ENCODE data around the gene EXOC3L2.

GRCh38 chr19:45253396-45254027 is 8.3 kb upstream of the EXOC3L2 start:
- TF ChIP-seq POLR2A (IDR thresholded peaks at IDR 0.05; ENCODE audit: control extremely low read depth in 1 of 2, low read depth in 2 of 2, low read length in 2 of 2): no peak
- TF ChIP-seq RNF2 (IDR thresholded peaks at IDR 0.05; ENCODE audit: borderline replicate concordance, low read depth, low read length, missing control alignments, poor library complexity, severe bottlenecking): no peak
- no peak for TF ChIP-seq POU5F1 (IDR thresholded peaks at IDR 0.05; ENCODE audit: low read depth, low read length)

All from H1 (cell line).